ENCODE measurements around the gene XRRA1.

Gene XRRA1

GRCh38 chr11:74846770-74847169 is 102.1 kb downstream of the XRRA1 start:
- Histone ChIP-seq H3K4me3 (ENCODE audit: low read depth, low read length) (no peak overlapping the region), H3K9me3 (ENCODE audit: control insufficient read depth, insufficient read depth, low read depth, low read length) (no peaks in the 10 kb centered on the region), H3K27ac (ENCODE audit: extremely low read depth, low read depth, low read length) (no peak overlapping the region), H3K36me3 (ENCODE audit: control insufficient read depth in 2 of 2, insufficient read depth in 1 of 2, low read length in 2 of 2) (peaks cover 0 to 70% of the 10 kb centered on the region in 2 experiments; a peak in 1 of 3 replicates), H3K4me1 (ENCODE audit: control insufficient read depth, insufficient read depth, low read length) (no peaks in the 10 kb centered on the region)
- TF ChIP-seq, protein P1, sequence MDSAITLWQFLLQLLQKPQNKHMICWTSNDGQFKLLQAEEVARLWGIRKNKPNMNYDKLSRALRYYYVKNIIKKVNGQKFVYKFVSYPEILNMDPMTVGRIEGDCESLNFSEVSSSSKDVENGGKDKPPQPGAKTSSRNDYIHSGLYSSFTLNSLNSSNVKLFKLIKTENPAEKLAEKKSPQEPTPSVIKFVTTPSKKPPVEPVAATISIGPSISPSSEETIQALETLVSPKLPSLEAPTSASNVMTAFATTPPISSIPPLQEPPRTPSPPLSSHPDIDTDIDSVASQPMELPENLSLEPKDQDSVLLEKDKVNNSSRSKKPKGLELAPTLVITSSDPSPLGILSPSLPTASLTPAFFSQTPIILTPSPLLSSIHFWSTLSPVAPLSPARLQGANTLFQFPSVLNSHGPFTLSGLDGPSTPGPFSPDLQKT (IDR thresholded peaks at IDR 0.05; ENCODE audit: borderline replicate concordance, low read depth, low read length) = no peak
- POLR2A ChIA-PET = no interaction called here
- CTCF ChIA-PET = no interaction called here

GRCh38 chr11:74845978-74846517 is 102.8 kb downstream of the XRRA1 start:
- CTCF ChIA-PET = no interaction called here
- TF ChIP-seq ZNF423 (tag by site-specific recombination; IDR thresholded peaks at IDR 0.05) = no peak
- TF ChIP-seq HOXC10 (CRISPR knock-in tag; IDR thresholded peaks at IDR 0.05) = no peak
- TF ChIP-seq ZNF239 (tag by site-specific recombination; IDR thresholded peaks at IDR 0.05) = no peak
- no peak for TF ChIP-seq ZNF629 (tag by site-specific recombination; IDR thresholded peaks at IDR 0.05)
- TF ChIP-seq ZNF121 (tag by site-specific recombination; IDR thresholded peaks at IDR 0.05) = peak; percentile 59; the same call in 1 of the 2 replicates
- H3K36me3 ChIP-seq (ENCODE audit: control insufficient read depth in 2 of 2, insufficient read depth in 1 of 2, low read length in 2 of 2) = peaks cover 0 to 67% of the 10 kb centered on the region in 2 experiments; a peak in 1 of 3 replicates

DNA sequence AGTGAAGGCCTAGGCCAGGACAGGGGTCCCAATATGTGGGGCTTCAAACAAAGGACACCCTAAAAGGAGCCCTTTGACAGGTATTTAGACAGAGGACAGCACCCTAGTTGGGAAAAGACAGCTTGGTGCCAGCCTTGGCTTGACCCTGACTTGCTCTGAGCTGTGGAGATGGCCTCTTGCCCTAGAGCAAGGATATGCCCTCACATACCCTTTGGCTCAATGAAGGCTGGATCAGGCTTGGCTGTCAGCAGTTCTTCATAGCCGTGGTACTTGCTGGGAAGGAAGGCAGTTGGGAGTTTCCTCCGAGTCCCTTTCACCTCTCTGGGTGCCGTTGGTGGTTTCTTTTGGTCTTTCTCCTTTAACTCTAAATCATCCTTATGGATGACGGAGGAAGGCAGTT is 104.0 kb downstream of the XRRA1 start:
- no peaks in the 10 kb centered on the region for H3K9me3 ChIP-seq (ENCODE audit: control insufficient read depth, insufficient read depth, low read depth, low read length)

More at GRCh38 chr11:74845978-74846517, 102.8 kb downstream of the XRRA1 start:
- Histone ChIP-seq H3K9me3 (ENCODE audit: control insufficient read depth, insufficient read depth, low read depth, low read length) (no peaks in the 10 kb centered on the region), H3K27ac (ENCODE audit: extremely low read depth, low read depth, low read length) (no peak overlapping the region), H3K4me1 (ENCODE audit: control insufficient read depth, insufficient read depth, low read length) (no peaks in the 10 kb centered on the region), H3K4me3 (ENCODE audit: low read depth, low read length) (no peak overlapping the region)
- POLR2A ChIA-PET = no interaction called here

GRCh38 chr11:74844072-74844471 is 104.8 kb downstream of the XRRA1 start:
- POLR2A ChIA-PET = no interaction called here
- H3K36me3 ChIP-seq (ENCODE audit: control insufficient read depth in 2 of 2, insufficient read depth in 1 of 2, low read length in 2 of 2) = peaks cover 0 to 64% of the 10 kb centered on the region in 2 experiments; a peak in 1 of 3 replicates
- CTCF ChIA-PET = no interaction called here
- TF ChIP-seq ZEB2 (tag by site-specific recombination; IDR thresholded peaks at IDR 0.05) (no peak), ZNF596 (tag by site-specific recombination; IDR thresholded peaks at IDR 0.05) (no peak), ZNF211 (tag by site-specific recombination; IDR thresholded peaks at IDR 0.05; ENCODE audit: low read depth) (no peak), SALL2 (tag by site-specific recombination; IDR thresholded peaks at IDR 0.05; ENCODE audit: borderline replicate concordance) (no peak), ZNF521 (tag by site-specific recombination; IDR thresholded peaks at IDR 0.05) (no peak), ZNF146 (tag by site-specific recombination; IDR thresholded peaks at IDR 0.05) (no peak), ZNF10 (tag by site-specific recombination; IDR thresholded peaks at IDR 0.05) (no peak), ZSCAN16 (tag by site-specific recombination; IDR thresholded peaks at IDR 0.05) (no peak), YY1 (tag by site-specific recombination; IDR thresholded peaks at IDR 0.05) (no peak), ZNF707 (tag by site-specific recombination; IDR thresholded peaks at IDR 0.05) (no peak), ZNF223 (tag by site-specific recombination; IDR thresholded peaks at IDR 0.05) (no peak), ZNF416 (tag by site-specific recombination; IDR thresholded peaks at IDR 0.05) (no peak), MYNN (tag by site-specific recombination; IDR thresholded peaks at IDR 0.05; ENCODE audit: borderline replicate concordance) (no peak)
- TF ChIP-seq, protein P2, sequence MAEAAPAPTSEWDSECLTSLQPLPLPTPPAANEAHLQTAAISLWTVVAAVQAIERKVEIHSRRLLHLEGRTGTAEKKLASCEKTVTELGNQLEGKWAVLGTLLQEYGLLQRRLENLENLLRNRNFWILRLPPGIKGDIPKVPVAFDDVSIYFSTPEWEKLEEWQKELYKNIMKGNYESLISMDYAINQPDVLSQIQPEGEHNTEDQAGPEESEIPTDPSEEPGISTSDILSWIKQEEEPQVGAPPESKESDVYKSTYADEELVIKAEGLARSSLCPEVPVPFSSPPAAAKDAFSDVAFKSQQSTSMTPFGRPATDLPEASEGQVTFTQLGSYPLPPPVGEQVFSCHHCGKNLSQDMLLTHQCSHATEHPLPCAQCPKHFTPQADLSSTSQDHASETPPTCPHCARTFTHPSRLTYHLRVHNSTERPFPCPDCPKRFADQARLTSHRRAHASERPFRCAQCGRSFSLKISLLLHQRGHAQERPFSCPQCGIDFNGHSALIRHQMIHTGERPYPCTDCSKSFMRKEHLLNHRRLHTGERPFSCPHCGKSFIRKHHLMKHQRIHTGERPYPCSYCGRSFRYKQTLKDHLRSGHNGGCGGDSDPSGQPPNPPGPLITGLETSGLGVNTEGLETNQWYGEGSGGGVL (tag by site-specific recombination; IDR thresholded peaks at IDR 0.05) = no peak

More for the DNA sequence above, 104.0 kb downstream of the XRRA1 start:
- Histone ChIP-seq H3K36me3 (ENCODE audit: control insufficient read depth in 2 of 2, insufficient read depth in 1 of 2, low read length in 2 of 2) (peaks cover 0 to 63% of the 10 kb centered on the region in 2 experiments; a peak in 1 of 3 replicates), H3K27ac (ENCODE audit: extremely low read depth, low read depth, low read length) (no peak overlapping the region), H3K4me3 (ENCODE audit: low read depth, low read length) (no peak overlapping the region), H3K4me1 (ENCODE audit: control insufficient read depth, insufficient read depth, low read length) (no peaks in the 10 kb centered on the region)
- ChIA-PET POLR2A (interaction anchor here (0.6 kb wide), 1 partner anchor 144 kb away, joined by 3 read pairs; the partner anchor contains the start of gene NEU3), CTCF (no interaction called here)
- TF ChIP-seq, protein P3, sequence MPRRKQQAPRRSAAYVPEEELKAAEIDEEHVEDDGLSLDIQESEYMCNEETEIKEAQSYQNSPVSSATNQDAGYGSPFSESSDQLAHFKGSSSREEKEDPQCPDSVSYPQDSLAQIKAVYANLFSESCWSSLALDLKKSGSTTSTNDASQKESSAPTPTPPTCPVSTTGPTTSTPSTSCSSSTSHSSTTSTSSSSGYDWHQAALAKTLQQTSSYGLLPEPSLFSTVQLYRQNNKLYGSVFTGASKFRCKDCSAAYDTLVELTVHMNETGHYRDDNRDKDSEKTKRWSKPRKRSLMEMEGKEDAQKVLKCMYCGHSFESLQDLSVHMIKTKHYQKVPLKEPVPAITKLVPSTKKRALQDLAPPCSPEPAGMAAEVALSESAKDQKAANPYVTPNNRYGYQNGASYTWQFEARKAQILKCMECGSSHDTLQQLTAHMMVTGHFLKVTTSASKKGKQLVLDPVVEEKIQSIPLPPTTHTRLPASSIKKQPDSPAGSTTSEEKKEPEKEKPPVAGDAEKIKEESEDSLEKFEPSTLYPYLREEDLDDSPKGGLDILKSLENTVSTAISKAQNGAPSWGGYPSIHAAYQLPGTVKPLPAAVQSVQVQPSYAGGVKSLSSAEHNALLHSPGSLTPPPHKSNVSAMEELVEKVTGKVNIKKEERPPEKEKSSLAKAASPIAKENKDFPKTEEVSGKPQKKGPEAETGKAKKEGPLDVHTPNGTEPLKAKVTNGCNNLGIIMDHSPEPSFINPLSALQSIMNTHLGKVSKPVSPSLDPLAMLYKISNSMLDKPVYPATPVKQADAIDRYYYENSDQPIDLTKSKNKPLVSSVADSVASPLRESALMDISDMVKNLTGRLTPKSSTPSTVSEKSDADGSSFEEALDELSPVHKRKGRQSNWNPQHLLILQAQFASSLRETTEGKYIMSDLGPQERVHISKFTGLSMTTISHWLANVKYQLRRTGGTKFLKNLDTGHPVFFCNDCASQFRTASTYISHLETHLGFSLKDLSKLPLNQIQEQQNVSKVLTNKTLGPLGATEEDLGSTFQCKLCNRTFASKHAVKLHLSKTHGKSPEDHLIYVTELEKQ (tag by site-specific recombination; IDR thresholded peaks at IDR 0.05; ENCODE audit: borderline replicate concordance) = no peak
- TF ChIP-seq GLI4 (tag by site-specific recombination; IDR thresholded peaks at IDR 0.05) = no peak

More at GRCh38 chr11:74844072-74844471, 104.8 kb downstream of the XRRA1 start:
- no peaks in the 10 kb centered on the region for H3K9me3 ChIP-seq (ENCODE audit: control insufficient read depth, insufficient read depth, low read depth, low read length)
- H3K4me1 ChIP-seq (ENCODE audit: control insufficient read depth, insufficient read depth, low read length) = no peaks in the 10 kb centered on the region
- H3K4me3 ChIP-seq (ENCODE audit: low read depth, low read length) = no peak overlapping the region
- no peak overlapping the region for H3K27ac ChIP-seq (ENCODE audit: extremely low read depth, low read depth, low read length)

Data from HEK293 (cell line).